Epithelial cell of proximal tubule (primary cell): Measurements from ENCODE around the gene FGFR1OP2. TPM values are rescaled to one million over a fixed set of nuclear protein-coding genes. Genes with fewer than 3 reads are reported as not detected.
"Not testable (repeated sequence)": the region's sequence is repeated elsewhere in the genome, so short reads cannot be mapped to it uniquely, and the experiment has no call there.

ENCODE experiments used
- DNase-seq: peaks from one replicate; pipeline ENCODE4 v3.0.0-alpha.2; 2011; ENCODE audit warnings: low read depth
- H3K4me3 ChIP-seq: 2 replicates; pipeline ENCODE4 v1.5.1; 2011; ENCODE audit warnings: low read depth, mild to moderate bottlenecking, low read length
- total RNA-seq: library from RNA; depleted of rRNA; stranded (reverse); fragments of >200 nt; gene quantifications from 2 replicates; pipeline ENCODE4 v1.2.3, GENCODE V29; 2015
- TF ChIP-seq, protein P1 (sequence below): conservative IDR thresholded peaks from 2 replicates; pipeline ENCODE4 v1.5.1; 2012; ENCODE audit warnings: low read depth, mild to moderate bottlenecking, low read length

FGFR1OP2 gene
- total RNA-seq, 1 donor from 2014 or later, result 27.3 TPM

DNA sequence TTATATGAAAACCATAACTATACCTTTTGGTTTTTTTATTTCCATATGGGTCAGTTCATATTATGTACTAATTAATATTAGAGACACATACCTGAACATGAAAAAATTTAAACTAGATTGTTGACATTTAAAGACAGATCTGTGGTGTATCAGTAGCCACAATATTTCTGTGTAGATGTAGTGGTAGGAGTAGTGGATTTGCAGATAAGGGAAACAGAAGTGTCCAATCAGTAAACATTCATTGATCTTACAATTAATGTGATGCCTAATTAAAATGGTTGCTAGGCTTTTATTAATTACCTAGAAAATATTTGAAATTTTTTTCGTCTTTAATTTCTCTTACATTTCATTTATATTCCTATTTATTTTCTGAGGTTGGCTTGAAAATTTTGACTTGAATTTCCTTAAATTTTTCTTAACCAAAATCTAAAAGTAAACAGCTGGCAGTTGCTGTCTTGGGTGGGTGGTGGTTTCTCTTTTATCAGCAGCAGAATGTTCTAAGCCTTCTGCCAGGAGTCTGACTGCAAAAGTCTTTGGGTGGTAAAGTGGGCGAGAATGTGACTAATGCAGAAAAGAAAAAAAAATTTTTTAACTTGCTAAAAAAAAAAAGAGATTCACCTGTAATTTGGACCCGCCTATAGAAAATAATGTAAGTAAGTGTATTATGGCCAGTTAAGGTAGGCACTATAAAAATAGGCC is 2.4 kb downstream of the FGFR1OP2 start:
- TF ChIP-seq, protein P1, sequence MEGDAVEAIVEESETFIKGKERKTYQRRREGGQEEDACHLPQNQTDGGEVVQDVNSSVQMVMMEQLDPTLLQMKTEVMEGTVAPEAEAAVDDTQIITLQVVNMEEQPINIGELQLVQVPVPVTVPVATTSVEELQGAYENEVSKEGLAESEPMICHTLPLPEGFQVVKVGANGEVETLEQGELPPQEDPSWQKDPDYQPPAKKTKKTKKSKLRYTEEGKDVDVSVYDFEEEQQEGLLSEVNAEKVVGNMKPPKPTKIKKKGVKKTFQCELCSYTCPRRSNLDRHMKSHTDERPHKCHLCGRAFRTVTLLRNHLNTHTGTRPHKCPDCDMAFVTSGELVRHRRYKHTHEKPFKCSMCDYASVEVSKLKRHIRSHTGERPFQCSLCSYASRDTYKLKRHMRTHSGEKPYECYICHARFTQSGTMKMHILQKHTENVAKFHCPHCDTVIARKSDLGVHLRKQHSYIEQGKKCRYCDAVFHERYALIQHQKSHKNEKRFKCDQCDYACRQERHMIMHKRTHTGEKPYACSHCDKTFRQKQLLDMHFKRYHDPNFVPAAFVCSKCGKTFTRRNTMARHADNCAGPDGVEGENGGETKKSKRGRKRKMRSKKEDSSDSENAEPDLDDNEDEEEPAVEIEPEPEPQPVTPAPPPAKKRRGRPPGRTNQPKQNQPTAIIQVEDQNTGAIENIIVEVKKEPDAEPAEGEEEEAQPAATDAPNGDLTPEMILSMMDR, result no peak
- H3K4me3 ChIP-seq, result peak overlapping the region; percentile 14
- no peak for DNase-seq

DNA sequence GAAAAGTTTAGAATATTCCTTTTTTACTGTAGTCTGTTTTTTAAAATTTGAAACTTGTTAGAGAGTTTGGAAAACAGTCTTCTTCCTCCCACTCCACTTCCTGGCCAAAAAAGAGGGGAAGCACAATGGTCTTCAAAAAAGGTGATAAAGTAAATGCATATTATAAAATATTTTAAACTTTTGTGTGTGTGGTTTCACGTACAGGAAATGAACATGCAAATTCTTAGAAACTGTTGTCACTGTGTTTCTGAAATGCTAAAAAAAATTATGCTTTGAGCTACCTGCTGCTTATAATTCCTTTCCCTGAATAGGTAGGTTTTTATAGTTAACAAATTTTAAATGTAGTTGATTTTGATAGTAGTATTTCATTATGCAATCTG is 2.9 kb downstream of the FGFR1OP2 start:
- no peak overlapping the region for H3K4me3 ChIP-seq
- DNase-seq, result no peak
- TF ChIP-seq, protein P1, result no peak

DNA sequence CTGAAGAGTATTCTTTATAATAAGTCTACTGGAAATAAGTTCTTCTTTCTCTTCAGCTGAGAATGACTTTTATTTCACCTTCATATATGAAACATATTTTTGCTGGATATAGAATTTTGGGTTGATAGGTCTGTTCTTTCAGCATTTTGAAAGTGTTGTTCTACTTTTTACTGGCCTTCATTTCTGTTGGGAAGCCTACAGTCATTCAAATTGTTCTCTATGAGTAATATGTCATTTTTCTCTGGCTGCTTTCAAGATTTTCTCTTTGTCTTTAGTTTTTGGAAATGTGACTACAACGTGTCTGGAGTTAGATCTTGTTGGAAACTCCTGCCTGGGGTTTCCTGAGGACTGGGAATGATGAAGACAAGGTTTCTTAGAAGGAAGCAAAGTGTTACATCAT is 10.0 kb downstream of the FGFR1OP2 start:
- H3K4me3 ChIP-seq, result no peak overlapping the region
- TF ChIP-seq, protein P1, result no peak
- no peak for DNase-seq

DNA sequence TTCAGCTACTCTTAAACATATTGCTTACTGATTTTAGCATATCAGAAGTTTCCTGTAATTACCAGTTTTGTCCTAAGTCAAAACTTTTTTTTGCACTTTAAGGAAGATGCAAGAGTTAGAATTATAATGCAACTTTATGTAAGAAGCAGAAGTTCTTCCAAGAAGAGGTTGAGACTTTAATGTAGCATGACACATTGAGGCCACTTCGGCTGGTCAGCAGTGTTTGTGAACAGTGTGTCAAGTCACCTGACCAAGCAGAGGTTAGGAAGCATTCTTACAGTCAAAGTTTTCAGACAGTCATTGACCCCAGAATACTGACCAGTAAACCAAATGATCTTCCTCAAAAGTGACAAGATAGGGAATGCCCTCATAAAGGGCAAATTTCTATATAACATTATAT is 15.2 kb downstream of the FGFR1OP2 start:
- TF ChIP-seq, protein P1, result no peak
- H3K4me3 ChIP-seq, result no peak overlapping the region
- DNase-seq, result peak; percentile 38

DNA sequence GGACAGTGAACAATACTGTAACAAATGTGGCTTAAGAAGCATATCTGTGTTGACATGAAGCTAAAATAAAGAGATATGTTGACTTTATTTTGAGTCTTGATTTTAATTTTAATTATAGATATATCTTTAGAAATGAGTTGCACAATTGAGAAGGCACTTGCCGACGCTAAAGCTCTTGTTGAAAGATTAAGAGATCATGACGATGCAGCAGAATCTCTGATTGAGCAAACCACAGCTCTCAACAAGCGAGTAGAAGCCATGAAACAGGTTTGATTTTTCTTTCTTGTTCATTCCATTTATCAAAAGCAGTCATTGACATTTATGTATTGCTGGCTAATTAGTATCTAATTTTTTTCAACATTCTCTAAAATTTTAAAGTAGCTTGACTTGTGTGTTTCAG is 15.8 kb downstream of the FGFR1OP2 start:
- TF ChIP-seq, protein P1, result no peak
- no peak overlapping the region for H3K4me3 ChIP-seq
- DNase-seq, result no peak

DNA sequence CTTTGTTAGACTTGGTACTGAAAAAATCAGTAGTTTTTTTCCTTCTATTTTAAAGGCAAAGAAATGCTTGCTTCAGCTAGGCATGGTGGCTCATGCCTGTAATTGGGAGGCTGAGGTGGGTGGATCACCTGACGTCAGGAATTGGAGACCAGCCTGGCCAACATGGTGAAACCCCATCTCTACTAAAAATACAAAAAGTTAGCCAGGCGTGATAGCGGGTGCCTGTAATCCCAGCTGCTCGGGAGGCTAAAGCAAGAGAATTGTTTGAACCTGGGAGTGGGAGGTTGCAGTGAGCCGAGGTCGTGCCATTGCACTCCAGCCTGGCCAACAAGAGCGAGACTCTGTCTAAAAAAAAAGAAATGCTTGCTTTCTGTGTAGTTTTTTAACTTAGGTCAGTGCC is 23.1 kb downstream of the FGFR1OP2 start:
- H3K4me3 ChIP-seq, DNase-seq: not testable (repeated sequence)

DNA sequence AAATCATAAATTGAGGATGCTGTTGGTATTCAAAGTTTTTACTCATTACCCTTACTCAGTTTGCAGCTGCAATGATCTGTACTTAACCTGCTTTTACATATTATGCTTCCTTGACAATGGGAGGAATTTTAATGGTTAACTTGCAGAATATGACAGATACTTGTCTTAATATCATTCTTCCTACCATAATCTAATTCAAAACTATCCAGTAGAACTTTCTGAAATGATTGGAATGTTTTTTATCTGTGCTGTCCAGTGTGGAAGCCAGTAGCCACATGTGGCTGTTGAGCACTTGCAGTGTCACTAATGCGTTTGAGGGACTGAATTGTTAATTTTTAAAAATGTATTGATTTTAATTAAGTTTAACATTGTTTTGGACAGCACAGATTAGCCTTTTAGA is 23.5 kb downstream of the FGFR1OP2 start:
- DNase-seq, result no peak
- TF ChIP-seq, protein P1, result no peak
- no peak overlapping the region for H3K4me3 ChIP-seq
